Testis (tissue), 3 donors: ENCODE data around the gene HSPA8. TPM values are rescaled to one million over a fixed set of nuclear protein-coding genes. Genes with fewer than 3 reads are reported as not detected.
A peak's percentile ranks its signal among the peaks of the same experiment; 100 is the strongest.

Experiments
- DNase-seq: peaks from one replicate; pipeline ENCODE4 v3.0.0-alpha.2; 2019
- H3K27ac ChIP-seq, 2 donors: fragments of 200-600 bp; sonication (generic); one replicate each; pipeline ENCODE4 v1.5.1; 2019
- H3K27me3 ChIP-seq: fragments of 200-600 bp; sonication (generic); one replicate; pipeline ENCODE4 v1.5.1; 2019
- H3K36me3 ChIP-seq: fragments of 200-600 bp; sonication (generic); one replicate; pipeline ENCODE4 v1.5.1; 2017; ENCODE audit warnings: low read depth; ENCODE audit errors: missing control alignments
- H3K4me1 ChIP-seq: fragments of 200-600 bp; sonication (generic); one replicate; pipeline ENCODE4 v1.5.1; 2019
- H3K4me3 ChIP-seq, 2 donors: fragments of 200-600 bp; sonication (generic); one replicate each; pipeline ENCODE4 v1.5.1; 2017 to 2019
- H3K9me3 ChIP-seq: fragments of 200-600 bp; sonication (generic); one replicate; pipeline ENCODE4 v1.5.1; 2017
- CTCF ChIP-seq, 3 experiments: fragments of 450-650 bp in 2 of 3; fragments of 200-600 bp in 1 of 3; sonication (generic) in 1 of 3; IDR thresholded peaks; one replicate each; pipeline ENCODE4 v1.5.1; 2016 to 2019; ENCODE audit warnings: antibody characterized with exemption in 3 of 3, mild to moderate bottlenecking in 2 of 3, moderate library complexity in 1 of 3
- POLR2A ChIP-seq: fragments of 450-650 bp; IDR thresholded peaks from one replicate; pipeline ENCODE4 v1.6.1; 2017; ENCODE audit warnings: antibody characterized with exemption, mild to moderate bottlenecking, moderate library complexity
- WGBS, 2 donors: methylation state at CpG; one replicate each; pipeline ENCODE4 v1.1.5; 2018; 5-methylcytosine and 5-hydroxymethylcytosine counted together
- intact Hi-C: fragments of 100-400 bp; cut with DNase I; formaldehyde crosslinking; loops from one replicate; pipeline ENCODE4 v1.15.1; 2023; ENCODE audit warnings: low total_unique reads
- polyA plus RNA-seq: library from polyadenylated mRNA; stranded (reverse); fragments of 350-450 nt; fragmentation: Illumina TruSeq; extraction: RNeasy Lipid Tissue Mini Kit (QIAGEN cat#74804); gene quantifications from one replicate; pipeline ENCODE4 v1.2.3, GENCODE V29; 2014; ENCODE audit warnings: low read depth, low replicate concordance; ENCODE audit not compliant: insufficient read depth
- total RNA-seq, 2 donors: library from RNA; depleted of rRNA; stranded (reverse); fragments of >200 nt; gene quantifications; one replicate each; pipeline ENCODE4 v1.2.3, GENCODE V29; 2016

Gene HSPA8
- total and polyA plus RNA-seq, 3 donors from 2014 or later: 863 to 1,106 (median 1,081) TPM

GRCh38 chr11:123055191-123055901 is 6.6 kb downstream of the HSPA8 start:
- Histone ChIP-seq H3K36me3 (no peaks in the 10 kb centered on the region), H3K27ac (no peak overlapping the region), H3K4me1 (peaks cover 16% of the 10 kb centered on the region), H3K9me3 (no peaks in the 10 kb centered on the region), H3K27me3 (no peaks in the 10 kb centered on the region), H3K4me3 (no peak overlapping the region)
- no peak for TF ChIP-seq CTCF (IDR thresholded peaks at IDR 0.05)
- TF ChIP-seq POLR2A: no peak
- no peak for DNase-seq
- intact Hi-C loops: no loop called here
- WGBS, 2 donors: 62 to 69% methylated on average over 6 of the region's 6 CpGs

GRCh38 chr11:123054301-123055065 is 7.5 kb downstream of the HSPA8 start:
- peak overlapping the region in 1 of 2 donors; percentile 36 for H3K27ac ChIP-seq
- intact Hi-C loops: no loop called here
- DNase-seq: peak; percentile 59
- no peaks in the 10 kb centered on the region for H3K27me3 ChIP-seq
- WGBS, 2 donors: 33 to 38% methylated on average over 11 of the region's 11 CpGs
- H3K36me3 ChIP-seq: no peaks in the 10 kb centered on the region
- H3K4me3 ChIP-seq: no peak overlapping the region
- TF ChIP-seq POLR2A (no peak), CTCF (IDR thresholded peaks at IDR 0.05) (peak; percentile 67 to 72 (median 69))
- peaks cover 10% of the 10 kb centered on the region for H3K4me1 ChIP-seq
- no peaks in the 10 kb centered on the region for H3K9me3 ChIP-seq

- intact Hi-C loops: no loop called here
- Histone ChIP-seq H3K9me3 (no peaks in the 10 kb centered on the region), H3K27ac (no peak overlapping the region), H3K36me3 (no peaks in the 10 kb centered on the region), H3K4me1 (no peaks in the 10 kb centered on the region), H3K4me3 (no peak overlapping the region), H3K27me3 (no peaks in the 10 kb centered on the region)
- no peak for TF ChIP-seq CTCF (IDR thresholded peaks at IDR 0.05)
- no peak for TF ChIP-seq POLR2A
- WGBS, 2 donors: 78 to 80% methylated on average over 5 of the region's 5 CpGs
- DNase-seq: no peak
Observed at GRCh38 chr11:123052901-123053721, 8.8 kb downstream of the HSPA8 start.

GRCh38 chr11:123051634-123052033 is 10.3 kb downstream of the HSPA8 start:
- peaks cover 4% of the 10 kb centered on the region for H3K4me1 ChIP-seq
- H3K9me3 ChIP-seq: no peaks in the 10 kb centered on the region
- H3K27me3 ChIP-seq: no peaks in the 10 kb centered on the region
- WGBS, 2 donors: 87 to 96% methylated on average over 4 of the region's 4 CpGs
- DNase-seq: no peak
- no peaks in the 10 kb centered on the region for H3K36me3 ChIP-seq
- no peak overlapping the region for H3K27ac ChIP-seq
- H3K4me3 ChIP-seq: no peak overlapping the region
- TF ChIP-seq CTCF (IDR thresholded peaks at IDR 0.05) (no peak), POLR2A (no peak)
- intact Hi-C loops: no loop called here
